Choroid plexus epithelial cell (primary cell): ENCODE data around the gene CALCOCO2.
"Not testable (repeated sequence)": the region's sequence is repeated elsewhere in the genome, so short reads cannot be mapped to it uniquely, and the experiment has no call there.

ENCODE experiments used
- DNase-seq: peaks from one replicate; pipeline ENCODE4 v3.0.0-alpha.2; 2010; ENCODE audit warnings: low read depth
- H3K4me3 ChIP-seq: 2 replicates; pipeline ENCODE4 v1.5.1; 2011; ENCODE audit warnings: low read depth, mild to moderate bottlenecking, control low read depth, low read length, moderate library complexity
- CTCF ChIP-seq: conservative IDR thresholded peaks from 2 replicates; pipeline ENCODE4 v1.5.1; 2011; ENCODE audit warnings: low read depth, mild to moderate bottlenecking, control low read depth, inconsistent platforms, low read length, moderate library complexity

Gene CALCOCO2

DNA sequence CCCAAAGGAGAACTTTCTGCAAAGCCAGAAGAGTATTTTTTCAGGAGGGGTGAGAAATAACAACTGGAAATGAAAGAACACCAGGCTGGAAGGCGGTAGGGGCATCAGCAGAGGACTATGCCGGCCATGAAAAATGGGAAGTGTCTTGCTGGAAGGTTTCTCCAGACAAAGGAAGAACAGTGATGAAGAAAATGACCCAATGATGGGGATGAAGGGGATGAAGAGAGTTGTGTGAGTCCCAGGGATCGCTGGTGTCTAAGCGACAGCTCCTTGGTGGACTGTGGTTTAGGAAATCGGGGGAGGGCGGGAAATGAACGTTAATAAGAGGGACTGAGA lies 14.4 kb upstream of the CALCOCO2 start:
- H3K4me3 ChIP-seq = peak overlapping the region; percentile 52
- TF ChIP-seq CTCF = no peak
- DNase-seq = no peak

DNA sequence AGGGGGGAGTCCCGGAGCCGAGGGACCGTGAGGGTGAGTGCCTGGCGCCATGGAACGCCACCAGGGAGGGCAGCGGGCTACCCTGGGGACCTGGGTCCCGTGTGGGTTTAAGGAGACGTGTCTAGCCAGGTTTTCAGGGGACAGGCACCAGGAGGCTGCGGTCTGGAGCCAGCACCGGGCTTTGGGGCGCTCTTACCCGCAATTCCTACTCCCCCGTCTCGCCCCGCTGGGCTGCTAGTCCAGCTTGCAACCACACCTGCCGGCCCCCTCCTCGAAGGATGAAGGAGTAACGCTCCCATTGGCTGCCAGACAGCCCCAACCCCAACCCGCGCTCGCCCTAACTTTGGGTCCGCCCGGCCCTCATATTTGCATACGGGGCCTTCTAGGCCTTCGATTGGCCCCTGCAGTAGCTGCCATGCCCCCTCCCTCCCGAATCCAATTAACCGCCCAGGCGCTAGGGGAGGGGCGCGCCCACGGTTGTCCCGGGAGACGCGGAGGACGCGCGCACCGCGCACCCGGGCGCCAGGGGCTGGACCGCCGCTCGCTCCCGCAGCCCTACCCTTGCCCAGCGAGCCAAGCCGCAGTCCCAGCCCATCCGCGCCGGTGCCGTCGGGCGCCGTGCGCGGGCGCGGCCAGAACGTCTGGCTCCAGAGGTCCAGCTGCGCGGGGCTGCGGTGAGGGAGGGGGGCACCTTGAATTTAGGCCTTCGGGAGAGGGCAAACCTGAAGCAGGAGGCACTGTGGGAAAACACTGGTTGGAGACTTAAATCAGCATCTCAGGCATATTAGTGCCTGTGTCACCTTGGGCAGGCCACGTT lies 13.9 kb upstream of the CALCOCO2 start, which contains the start of gene TTLL6:
TTLL6 (minus strand) TSS at position 456 of the 817 bp plus-strand sequence; CDS start at position 299, 157 bp downstream.
- no peak for TF ChIP-seq CTCF
- peak; percentile 86 for DNase-seq
- H3K4me3 ChIP-seq = peak within 1 kb of the TSS; percentile 52

- no peak for DNase-seq
- no peak overlapping the region for H3K4me3 ChIP-seq
- TF ChIP-seq CTCF = no peak
Observed at GRCh38 chr17:48818361-48818841, 12.4 kb upstream of the CALCOCO2 start.

DNA sequence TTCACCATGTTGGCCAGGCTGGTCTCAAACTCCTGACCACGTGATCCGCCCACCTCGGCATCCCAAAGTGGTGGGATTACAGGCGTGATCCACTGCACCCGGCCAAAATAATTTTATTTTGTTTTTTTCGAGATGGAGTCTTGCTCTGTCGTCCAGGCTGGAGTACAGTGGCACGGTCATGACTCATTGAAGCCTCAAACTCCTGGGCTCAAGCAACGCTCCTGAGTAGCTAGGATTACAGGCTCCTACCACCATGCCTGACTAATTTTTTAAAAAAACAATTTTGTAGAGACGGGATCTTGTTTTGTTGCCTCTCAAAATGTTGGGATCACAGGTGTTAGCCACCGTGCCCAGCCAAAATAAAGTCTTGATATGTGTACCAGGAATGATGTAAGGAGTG lies 11.4 kb upstream of the CALCOCO2 start:
- TF ChIP-seq CTCF = no peak
- H3K4me3 ChIP-seq = no peak overlapping the region
- no peak for DNase-seq

GRCh38 chr17:48820936-48821335 lies 9.9 kb upstream of the CALCOCO2 start:
- not testable (repeated sequence) for DNase-seq, H3K4me3 ChIP-seq

DNA sequence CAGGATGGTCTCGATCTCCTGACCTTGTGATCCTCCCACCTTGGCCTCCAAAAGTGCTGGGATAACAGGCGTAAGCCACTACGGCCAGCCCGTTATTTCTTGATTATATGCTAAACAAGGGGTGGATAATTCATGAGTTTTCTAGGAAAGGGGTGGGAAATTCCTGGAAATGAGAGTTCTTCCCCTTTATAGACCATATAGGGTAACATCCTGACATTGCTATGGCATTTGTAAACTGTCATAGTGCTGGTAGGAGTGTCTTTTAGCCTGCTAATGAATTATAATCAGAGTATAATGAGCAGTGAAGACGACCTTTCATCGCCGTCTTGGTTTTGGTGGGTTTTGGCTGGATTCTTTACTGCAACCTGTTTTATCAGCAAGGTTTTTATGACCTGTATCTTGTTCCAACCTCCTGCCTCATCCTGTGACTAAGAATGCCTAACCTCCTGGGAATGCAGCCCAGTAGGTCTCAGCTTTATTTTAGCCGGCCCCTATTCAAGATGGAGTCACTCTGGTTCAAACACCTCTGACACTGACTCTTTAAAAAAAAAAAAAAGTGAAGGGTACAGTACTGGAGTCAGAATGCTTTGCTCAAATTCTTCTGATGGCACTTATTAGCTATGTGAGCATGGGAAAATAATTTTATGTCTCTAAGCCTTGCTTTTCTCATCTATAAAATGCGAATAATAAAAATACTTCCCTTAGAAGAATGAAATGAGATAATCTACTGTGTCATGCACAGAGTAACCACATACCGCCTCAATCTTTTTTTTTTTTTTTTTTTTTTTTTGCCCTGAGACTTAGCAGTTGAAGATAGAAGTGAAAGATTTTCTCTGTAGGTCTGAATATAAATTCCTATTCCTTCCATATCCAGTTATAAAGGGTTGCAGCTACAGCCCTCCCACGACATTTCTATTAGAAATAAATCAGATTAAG lies 5.1 kb upstream of the CALCOCO2 start:
- DNase-seq = no peak
- H3K4me3 ChIP-seq = no peak overlapping the region
- no peak for TF ChIP-seq CTCF

DNA sequence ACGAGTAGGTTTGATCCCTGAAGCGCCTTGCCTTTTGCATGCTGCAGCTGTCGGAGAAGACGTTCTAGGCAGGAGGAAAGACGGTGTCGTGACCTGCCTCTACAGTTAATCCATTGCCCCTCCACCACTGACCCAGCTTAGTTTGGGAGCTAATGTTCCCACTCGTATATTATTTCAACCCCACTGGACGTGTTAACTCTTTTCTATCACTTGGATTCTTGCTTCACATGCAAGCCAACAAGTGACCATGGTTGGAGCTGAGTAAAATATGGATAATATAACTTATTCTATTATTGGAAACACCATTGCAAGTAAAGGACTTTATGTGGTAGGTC lies 681 bp downstream of the CALCOCO2 start:
- no peak for TF ChIP-seq CTCF
- peak overlapping the region; percentile 99 for H3K4me3 ChIP-seq
- no peak for DNase-seq
